Adrenal gland (tissue), 5 donors: ENCODE data around the gene TNFRSF12A.

Experiments used
- CTCF ChIP-seq, 6 experiments: fragments of 450-650 bp in 4 of 6; fragments of 200-600 bp in 2 of 6; sonication (generic) in 1 of 6; IDR thresholded peaks; 1 replicate in 5 of 6; 2 replicates in 1 of 6; pipeline versions ENCODE4 v1.5.1 to v1.8.0; 2016 to 2021; ENCODE audit warnings: antibody characterized with exemption in 6 of 6, mild to moderate bottlenecking in 2 of 6, moderate library complexity in 1 of 6
- POLR2A ChIP-seq, 2 donors: fragments of 450-650 bp; IDR thresholded peaks; one replicate each; pipeline ENCODE4 v1.6.1; 2017; ENCODE audit warnings: antibody characterized with exemption in 2 of 2, mild to moderate bottlenecking in 2 of 2, moderate library complexity in 1 of 2
- donor health status: DM: no; HTN: no; CAD: no.

DNA sequence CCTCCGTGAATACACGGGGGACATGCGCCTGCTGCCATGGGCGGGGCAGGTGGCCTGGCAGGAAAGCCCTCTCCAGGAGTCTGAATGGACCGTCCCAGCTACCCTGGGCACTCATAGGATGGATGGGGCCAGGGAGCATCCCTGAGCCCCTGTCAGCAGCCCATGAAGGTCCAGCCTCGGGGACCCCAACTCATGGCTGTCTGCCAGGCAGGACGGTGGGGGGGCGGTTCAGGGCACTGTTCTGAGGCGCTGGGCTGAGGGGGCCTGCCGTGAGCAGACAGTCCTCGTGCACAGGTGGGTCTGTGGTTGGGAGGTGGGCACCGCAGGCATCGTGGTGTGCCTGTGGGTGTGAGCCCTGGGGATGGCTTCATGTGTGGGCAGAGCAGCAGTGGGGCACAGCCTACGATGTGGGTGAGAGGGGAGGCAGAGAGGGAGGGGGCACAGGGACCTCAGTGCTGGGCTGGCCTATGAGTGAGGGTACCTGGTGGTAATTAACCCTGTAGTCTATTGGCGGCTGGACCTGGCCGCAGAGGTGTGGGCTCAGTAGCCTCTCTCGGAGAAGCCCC lies 33.5 kb upstream of the TNFRSF12A start:
- TF ChIP-seq CTCF (IDR thresholded peaks at IDR 0.05) (no peak), POLR2A (IDR thresholded peaks at IDR 0.05) (no peak)
